ENCODE data around the gene RFNG. TPM values are rescaled to one million over a fixed set of nuclear protein-coding genes. Genes with fewer than 3 reads are reported as not detected.

The RFNG gene, protein sequence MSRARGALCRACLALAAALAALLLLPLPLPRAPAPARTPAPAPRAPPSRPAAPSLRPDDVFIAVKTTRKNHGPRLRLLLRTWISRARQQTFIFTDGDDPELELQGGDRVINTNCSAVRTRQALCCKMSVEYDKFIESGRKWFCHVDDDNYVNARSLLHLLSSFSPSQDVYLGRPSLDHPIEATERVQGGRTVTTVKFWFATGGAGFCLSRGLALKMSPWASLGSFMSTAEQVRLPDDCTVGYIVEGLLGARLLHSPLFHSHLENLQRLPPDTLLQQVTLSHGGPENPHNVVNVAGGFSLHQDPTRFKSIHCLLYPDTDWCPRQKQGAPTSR
- total RNA-seq (2014; rRNA removed; shearing (Covaris generic)), result 25.5 and 26.5 TPM in 2 replicates
- 111 and 130 TPM in 2 replicates for polyA plus RNA-seq (2014; cell fraction: nucleus; rRNA removed)

- DNase-seq (ENCODE audit: extremely low read depth, low read depth), result no peak
Observed at GRCh38 chr17:82051776-82052637, at the start of gene RFNG, which contains the start of gene GPS1. TSS of gene RFNG (minus strand) at chr17:82051811. CDS start at chr17:82051766, 45 bp downstream. TSS of gene GPS1 (plus strand) at chr17:82051898. CDS start at chr17:82051932, 34 bp downstream.

GRCh38 chr17:82101301-82101715, 49.7 kb upstream of the RFNG start:
- DNase-seq (ENCODE audit: extremely low read depth, low read depth), result no peak

DNA sequence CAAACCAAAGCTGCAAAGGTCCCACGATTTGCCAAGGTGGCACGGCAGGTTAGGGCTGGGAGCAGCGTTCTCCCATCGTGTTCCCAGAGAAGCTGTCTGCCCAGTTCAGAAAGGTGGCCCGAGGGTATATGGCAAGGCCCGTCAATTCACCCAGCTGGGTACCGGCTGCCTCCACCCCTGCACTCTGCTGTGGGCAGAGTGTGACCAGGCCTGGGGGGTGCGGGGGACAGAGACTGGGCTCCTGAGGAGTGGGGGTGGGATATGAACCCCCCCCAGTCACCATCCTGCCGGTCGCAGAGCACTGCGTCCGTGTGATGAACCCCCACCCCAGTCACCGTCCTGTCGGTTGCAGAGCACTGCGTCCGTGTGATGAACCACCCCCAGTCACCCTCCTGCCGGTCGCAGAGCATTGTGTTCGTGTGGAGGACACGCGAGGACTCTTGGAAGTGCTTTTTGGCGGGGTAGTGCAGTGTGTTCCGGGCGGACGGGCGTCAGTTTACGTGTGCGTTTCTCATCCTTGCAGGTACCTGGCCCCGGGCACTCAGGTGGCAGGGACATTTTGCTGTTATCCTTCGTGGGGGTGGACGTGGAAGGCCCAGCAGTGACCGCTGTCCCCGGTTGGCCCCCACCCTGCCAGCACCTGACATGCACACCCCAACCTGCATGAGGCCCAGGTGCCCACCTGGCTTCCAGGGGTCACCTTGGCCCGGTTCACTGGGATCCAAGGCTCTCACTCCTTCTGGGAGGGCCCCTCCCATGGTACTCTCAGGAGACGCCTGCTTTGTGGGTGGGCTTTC, 49.1 kb upstream of the RFNG start:
- no peak for DNase-seq (ENCODE audit: extremely low read depth, low read depth)

DNA sequence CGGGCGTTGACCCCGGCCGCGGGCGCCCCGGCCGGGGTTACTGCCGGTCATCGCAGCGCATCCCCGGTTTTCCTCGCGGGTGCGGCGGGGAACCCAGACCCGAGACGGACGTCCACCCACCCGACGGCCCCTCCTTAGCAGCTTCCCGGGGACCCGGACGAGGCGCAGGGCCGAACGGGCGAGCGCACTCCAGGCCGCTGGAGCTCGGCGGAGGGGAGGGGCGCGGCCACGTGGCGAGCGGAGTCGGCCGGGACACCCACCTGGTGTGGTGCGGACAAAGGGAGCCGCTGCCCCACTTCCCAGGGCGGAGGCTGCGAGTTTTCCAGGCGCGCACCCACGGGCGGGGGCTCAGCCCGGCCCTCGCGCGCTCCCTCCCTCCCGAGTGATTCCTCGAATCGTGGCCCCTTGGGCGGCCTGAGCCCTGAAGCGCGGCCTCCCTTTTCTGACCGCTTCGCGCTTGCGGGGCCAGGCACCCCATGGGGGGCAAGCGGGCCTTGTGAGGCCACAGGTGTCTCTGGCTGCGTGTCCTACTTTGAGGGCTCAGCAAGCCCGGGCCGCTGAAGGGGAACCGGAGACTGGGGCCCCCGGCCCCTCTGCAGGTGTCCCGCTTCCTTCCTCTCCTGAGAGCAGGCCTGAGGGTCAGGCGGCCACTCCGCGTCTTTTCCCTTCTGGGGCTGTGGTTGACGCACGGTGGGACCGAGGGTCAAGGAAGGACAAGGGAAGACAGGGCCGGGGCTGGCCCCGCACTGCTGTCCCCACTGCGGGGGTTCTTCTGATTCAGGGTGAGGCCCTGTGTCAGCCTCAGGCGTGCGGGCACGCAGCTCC, 47.5 kb upstream of the RFNG start:
- no peak for DNase-seq (ENCODE audit: extremely low read depth, low read depth)

DNA sequence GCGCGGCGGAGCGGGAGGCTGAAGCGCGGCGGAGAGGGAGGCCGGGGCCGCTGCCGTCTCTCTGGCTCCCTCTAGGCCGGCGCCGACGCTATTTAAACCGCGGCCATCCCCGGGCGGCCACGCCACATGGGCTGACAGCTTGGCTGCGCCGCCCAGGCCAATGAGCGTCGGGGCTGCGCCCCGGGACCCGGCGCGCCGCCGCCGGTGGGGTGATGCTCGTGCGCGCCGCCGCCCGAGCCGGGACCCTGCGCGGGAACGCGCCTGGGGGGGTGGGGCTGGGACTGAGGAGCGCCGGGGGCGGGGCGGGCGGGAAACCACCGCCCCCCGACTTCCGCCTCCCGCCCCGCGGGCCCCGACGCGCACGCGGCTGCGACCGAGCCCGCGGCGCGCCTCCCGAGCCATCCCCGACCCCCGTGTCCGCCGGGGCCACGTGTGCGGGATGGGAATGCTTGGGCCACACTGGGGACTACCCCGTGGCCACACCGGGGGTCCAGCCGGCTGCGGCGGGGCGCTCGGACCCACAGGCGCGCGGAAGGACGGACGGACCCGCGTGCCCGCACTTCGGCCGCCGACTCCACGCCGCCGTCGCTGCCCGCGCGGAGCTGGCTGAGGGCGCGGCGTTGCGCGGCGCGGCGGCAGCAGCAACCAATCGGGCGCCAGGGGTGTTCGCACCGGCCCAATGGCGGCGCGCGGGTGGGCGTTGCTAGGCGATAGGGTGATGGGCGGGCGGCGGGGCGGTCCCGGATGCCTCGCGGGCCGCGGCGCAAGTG, 46.7 kb upstream of the RFNG start, which contains the start of gene FASN:
FASN (minus strand) TSS at position 68 of the 770 bp plus-strand sequence. CDS start 1,791 bp downstream, outside the sequence.
- peak; percentile 95 for DNase-seq (ENCODE audit: extremely low read depth, low read depth)

DNA sequence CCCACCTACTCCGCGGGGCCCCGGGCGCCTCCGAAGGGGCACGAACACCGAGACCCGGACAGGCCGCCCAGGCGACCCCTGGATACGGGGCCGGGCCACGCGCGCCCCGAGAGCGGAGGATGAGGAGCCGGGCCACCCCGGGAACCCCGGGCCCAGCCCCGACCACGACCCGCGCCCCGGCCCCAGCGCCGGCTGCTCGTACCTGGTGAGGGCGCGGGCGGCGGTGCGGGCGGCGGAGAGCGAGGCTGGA, 46.2 kb upstream of the RFNG start:
- no peak for DNase-seq (ENCODE audit: extremely low read depth, low read depth)

DNA sequence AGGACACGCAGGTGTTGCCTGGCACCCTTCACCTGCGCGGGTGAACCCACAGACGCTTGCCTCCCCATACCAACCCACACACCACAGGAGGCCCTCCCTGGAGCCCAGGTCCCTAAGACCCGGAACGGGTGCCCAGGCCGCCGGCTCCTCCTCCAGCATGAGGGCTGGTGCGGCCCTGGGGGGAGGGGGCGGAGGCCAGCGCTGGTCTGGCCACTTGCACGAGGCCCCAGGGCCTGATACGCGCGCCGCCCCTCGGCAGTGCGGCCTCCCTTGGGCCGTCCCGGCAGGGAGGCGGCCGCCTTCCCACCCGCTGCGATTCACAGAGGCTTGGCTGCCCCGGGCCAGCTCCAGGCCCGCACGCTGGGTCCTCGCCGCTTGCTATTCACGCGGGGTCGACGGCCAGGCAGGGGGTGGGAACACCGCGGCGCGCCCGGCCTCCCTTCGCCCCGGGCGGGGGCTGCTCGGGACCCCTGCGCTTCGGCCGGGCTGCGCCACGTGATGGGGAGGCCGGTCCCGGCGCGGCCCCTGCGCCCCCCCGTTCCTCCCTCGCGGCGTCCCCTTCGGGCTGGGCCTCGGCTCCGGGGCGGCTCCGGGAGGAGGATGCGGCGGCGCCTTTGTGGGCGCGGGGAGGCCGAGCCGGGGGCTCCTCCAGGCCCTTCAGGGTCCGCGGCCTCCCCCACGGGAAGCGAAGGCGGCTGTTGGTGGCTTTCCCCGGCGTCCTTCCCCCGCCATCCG, 45.7 kb upstream of the RFNG start:
- DNase-seq (ENCODE audit: extremely low read depth, low read depth), result peak; percentile 30

DNA sequence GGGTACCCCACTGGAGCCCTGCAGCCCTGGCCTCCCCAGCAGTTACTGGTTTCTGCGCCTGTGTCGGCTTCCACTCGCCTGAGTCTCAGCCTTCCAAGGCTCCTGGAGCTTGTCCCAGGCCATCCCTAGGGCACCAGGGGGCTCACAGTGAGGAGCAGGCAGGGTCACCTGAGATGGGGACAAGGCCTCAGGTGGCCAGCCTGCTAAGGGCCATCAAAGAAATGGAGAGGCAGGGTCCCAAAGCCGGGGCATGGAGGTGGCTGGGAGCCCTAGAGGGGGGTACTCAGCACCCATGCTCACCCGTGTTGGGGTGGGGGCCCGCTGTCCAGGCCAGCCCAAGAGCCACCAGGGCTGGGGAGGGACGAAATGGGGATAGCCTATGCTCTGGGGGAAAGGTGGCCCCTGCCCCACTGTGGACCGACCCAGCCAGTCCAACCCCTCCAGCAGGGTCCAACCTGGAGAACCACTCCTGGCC, 45.1 kb upstream of the RFNG start:
- DNase-seq (ENCODE audit: extremely low read depth, low read depth), result no peak

DNA sequence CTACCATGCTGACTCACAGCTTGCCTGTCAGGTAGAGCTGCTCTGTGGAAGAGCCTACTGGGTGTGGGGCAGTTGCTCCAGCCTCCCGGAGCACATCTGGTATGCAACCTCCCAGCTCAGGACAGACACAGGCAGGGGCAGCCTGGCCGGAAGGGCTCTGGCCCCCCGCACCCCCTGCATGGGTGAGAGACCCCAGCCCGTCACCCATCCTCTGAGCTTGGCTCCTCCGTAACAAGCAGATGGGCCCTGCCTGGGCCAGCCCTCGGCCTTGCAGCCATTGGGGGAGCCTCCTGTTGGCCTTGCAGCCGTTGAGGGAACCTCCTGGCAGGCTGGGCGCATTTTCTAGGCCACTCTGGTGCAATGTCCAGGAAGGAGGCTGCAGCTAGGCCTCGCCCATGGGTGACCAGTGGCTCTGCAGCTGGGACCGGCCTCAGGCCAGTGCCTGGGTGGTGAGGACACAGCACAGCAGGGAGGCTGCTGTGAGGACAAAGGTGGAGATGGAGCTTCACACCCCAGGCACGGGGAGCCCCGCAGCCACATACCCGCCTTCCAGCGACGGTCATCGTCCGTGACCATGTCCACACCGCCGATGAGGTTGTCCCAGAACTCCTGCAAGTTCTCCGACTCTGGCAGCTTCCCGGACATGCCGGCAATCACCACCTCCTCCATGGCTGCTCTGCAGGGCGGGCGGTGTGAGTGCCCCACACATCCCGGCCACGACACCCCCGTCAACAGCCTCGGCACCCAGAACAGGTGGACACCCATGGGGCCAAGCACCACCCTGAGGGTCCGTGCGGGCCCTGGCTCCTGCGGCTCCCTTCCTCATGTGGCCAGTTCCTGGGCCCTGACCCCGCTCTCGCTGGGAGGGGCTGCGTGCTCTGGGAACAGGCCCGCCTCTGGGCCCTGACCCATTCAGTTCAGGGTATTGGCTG, 44.4 kb upstream of the RFNG start:
- no peak for DNase-seq (ENCODE audit: extremely low read depth, low read depth)

DNA sequence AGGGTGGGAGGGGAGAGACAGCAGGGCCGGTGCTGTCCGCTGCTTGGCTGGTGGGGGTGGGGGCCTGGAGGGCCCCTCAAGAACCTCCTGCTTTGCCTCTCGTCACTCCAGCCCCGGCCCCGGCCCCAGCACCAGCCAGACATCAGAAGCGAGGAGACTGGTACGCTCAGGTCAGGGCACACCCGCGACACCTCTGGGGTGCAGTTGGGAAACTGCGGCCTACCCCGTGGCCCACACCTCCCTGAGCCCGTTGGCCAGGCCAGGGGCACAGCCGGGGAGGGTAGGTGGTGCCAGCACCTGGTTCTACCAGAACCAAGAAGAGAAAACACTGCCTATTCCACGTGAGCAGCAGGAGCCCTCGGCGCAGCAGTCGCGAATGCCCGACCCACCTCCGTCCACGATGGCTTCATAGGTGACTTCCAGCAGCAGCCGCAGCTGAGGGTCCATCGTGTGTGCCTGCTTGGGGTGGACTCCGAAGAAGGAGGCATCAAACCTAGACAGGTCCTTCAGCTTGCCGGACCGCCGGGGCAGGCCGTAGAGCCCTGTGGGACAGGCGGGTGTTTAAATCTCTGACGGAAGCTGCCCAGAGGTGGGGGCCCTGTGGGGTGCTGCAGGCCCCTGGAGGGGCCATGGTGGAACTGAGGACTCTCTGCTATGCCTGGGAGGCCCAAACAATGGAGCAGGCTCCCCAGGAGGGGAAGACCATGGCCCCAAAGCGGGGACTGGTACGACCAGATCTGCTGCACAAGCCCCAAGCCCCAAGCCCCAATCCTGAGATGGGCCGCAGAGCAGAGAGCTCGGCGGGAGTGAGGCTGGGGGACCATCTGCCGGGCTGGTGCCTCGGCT, 43.5 kb upstream of the RFNG start:
- DNase-seq (ENCODE audit: extremely low read depth, low read depth), result no peak

DNA sequence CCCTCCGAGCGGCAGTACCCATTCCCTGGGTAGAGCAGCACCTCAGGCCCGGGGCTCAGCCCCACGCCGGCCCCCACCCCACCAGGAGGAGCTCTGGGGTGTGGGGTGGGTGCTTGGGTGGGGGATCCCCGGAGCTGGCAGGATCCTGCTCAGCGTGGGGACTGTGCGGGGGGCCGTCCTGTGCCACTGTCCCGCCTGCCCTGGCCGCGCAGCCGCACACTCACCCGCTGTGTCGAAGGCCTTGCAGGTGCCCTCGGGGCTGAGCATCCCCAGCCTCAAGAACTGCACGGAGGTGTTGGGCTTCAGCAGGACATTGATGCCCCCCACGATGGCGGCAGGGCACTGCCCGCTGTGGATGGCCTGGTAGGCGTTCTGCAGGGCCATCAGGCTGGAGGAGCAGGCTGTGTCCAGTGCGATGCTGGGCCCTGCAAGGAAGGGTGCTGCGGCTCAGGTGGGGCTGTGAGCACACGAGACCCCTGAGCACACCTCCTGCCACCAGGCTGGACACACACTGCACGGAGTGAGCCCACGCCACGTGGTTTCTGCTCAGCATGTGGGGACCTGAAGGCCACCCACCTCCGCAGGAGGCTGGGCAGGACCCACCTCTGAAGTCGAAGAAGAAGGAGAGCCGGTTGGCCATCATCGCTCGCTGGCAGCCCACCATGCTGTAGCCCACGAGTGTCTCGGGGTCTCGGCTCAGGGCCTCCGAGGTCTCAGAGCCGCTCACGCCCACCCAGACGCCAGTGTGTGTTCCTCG, 41.6 kb upstream of the RFNG start:
- no peak for DNase-seq (ENCODE audit: extremely low read depth, low read depth)

- no peak for DNase-seq (ENCODE audit: extremely low read depth, low read depth)
Observed at GRCh38 chr17:82092628-82092994, 41.0 kb upstream of the RFNG start.

DNA sequence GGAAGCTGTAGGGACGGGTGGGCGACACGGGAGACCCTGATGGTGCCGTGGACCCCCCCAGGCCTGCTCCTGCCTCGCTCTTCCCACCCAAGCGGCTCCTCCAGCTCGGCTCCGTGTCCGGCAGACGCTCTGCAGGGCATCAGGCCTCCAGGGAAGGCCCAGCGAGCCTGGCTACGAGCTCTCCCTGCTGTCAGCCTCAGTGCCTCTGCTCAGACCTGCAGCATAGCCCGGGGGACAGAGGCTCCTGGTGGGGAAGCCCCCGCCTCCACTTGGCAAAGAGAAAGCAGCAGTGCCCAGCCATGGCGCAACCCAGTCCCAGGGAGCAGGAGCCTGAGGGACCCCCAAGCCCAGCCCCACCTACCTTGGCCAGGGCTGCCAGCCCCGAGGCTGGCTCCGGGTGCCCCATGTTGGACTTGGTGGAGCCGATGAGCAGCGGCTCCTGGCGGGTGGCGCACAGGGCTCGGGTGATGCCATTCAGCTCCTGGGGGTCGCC, 40.5 kb upstream of the RFNG start:
- DNase-seq (ENCODE audit: extremely low read depth, low read depth), result no peak

- no peak for DNase-seq (ENCODE audit: extremely low read depth, low read depth)
Observed at GRCh38 chr17:82091264-82092066, 39.9 kb upstream of the RFNG start.
